ENCODE results near the gene ASPHD2.
A peak's percentile ranks its signal among the peaks of the same experiment; 100 is the strongest.

ASPHD2 gene

DNA sequence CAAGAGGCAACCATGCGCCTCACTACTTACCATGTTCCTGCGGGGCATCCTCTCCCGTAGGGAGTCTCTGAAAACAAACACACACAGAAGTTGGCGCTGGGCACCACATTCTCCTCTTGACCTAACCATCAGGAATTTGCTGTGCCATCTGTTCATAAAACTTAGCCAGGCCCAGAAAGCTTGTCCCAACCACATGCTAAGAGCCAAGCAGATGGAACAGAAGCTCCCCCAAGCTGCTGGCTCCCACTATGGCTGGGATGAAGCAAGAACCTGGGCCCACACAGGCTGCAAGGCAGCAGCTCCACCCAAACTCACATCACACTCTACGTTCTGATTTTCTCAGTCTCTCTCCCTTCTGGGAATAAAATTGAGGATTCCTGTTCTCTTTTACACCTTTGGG lies 37.1 kb downstream of the ASPHD2 start:
- POLR2A ChIA-PET: no interaction called here
- CTCF ChIA-PET: interaction anchor here (1.4 to 13.9 kb wide), 4 partner anchors 13 to 102 kb away, joined by 3 to 399 read pairs (median 147); no protein-coding TSS in a partner anchor
- TF ChIP-seq, protein P1, sequence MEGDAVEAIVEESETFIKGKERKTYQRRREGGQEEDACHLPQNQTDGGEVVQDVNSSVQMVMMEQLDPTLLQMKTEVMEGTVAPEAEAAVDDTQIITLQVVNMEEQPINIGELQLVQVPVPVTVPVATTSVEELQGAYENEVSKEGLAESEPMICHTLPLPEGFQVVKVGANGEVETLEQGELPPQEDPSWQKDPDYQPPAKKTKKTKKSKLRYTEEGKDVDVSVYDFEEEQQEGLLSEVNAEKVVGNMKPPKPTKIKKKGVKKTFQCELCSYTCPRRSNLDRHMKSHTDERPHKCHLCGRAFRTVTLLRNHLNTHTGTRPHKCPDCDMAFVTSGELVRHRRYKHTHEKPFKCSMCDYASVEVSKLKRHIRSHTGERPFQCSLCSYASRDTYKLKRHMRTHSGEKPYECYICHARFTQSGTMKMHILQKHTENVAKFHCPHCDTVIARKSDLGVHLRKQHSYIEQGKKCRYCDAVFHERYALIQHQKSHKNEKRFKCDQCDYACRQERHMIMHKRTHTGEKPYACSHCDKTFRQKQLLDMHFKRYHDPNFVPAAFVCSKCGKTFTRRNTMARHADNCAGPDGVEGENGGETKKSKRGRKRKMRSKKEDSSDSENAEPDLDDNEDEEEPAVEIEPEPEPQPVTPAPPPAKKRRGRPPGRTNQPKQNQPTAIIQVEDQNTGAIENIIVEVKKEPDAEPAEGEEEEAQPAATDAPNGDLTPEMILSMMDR (IDR thresholded peaks at IDR 0.05; ENCODE audit: insufficient read depth, low read length, missing control alignments): no peak
- no peak overlapping the region for H3K4me3 ChIP-seq (ENCODE audit: low read depth, low read length)
- peak; percentile 12 for DNase-seq (ENCODE audit: low read depth, low spot score)

DNA sequence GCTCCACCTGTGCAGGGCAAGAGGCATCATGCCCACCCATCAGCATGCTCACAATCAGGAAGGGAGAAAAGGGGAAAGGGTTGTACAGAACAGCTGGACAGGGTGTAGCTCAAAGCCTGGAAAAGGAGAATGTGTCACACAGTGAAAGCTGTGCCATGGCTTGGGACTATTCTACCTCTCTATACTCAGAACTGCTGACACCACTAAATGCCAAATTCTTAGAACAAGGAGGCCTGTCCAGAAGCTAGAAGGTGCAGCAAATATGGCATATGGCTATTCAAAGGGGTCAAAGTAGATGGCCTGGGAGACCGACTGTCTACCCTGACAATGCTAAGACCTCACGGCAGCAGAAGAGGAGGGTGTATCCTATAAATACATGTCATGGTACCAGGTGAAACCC lies 41.7 kb downstream of the ASPHD2 start:
- POLR2A ChIA-PET: interaction anchor here (0.7 to 0.9 kb wide), 2 partner anchors 9 to 48 kb away, joined by 3 read pairs; no protein-coding TSS in a partner anchor
- DNase-seq (ENCODE audit: low read depth, low spot score): no peak
- TF ChIP-seq, protein P1 (IDR thresholded peaks at IDR 0.05; ENCODE audit: insufficient read depth, low read length, missing control alignments): no peak
- CTCF ChIA-PET: interaction anchor here (0.8 to 13.9 kb wide), 7 partner anchors 9 to 194 kb away, joined by 3 to 399 read pairs (median 4); no protein-coding TSS in a partner anchor
- H3K4me3 ChIP-seq (ENCODE audit: low read depth, low read length): no peak overlapping the region

DNA sequence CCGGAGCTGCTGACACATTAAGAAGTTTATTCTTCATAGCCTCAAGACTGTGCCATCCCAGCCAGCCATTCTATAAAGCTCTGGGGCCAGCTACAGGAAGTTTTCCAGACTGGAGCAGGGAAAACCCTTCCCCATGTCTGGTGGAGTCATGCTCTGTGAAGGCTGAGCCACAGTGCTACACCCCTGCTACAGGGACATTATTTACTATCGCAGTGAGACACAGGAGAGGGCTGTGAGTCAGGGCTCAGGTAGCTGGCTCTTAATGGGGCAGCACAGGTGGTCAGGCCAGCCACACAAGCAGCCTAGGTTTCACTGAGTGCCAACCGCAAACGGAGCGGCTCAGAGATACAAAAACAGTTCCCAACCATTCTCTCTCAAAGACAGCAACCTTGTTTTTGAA lies 42.5 kb downstream of the ASPHD2 start:
- ChIA-PET CTCF (interaction anchor here (0.8 to 13.9 kb wide), 7 partner anchors 10 to 193 kb away, joined by 3 to 399 read pairs (median 4); no protein-coding TSS in a partner anchor), POLR2A (interaction anchor here (0.7 to 0.9 kb wide), 4 partner anchors 9 to 47 kb away, joined by 3 to 4 read pairs (median 3); partner anchors contain the start of genes HPS4 and SRRD)
- DNase-seq (ENCODE audit: low read depth, low spot score): peak; percentile 66
- H3K4me3 ChIP-seq (ENCODE audit: low read depth, low read length): no peak overlapping the region
- TF ChIP-seq, protein P1 (IDR thresholded peaks at IDR 0.05; ENCODE audit: insufficient read depth, low read length, missing control alignments): no peak

DNA sequence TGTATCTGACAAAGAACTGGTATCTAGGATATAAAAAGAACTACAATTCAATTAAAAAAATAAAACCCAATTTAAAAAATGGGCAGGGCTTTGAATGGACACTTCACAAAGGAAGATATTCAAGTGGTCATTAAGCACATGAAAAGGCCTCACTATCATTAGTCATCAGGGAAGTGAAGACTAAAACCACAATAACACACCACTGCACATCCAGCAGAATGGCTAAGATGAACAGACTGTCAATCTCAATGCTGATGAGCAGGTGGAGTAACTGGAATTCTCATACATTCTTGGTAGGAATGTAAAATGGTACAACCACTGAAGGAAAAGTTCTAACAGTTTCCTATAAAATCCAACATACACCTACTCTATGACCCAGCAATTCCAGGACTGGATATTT lies 45.6 kb downstream of the ASPHD2 start:
- ChIA-PET CTCF (interaction anchor here (5.7 kb wide), 1 partner anchor 13 kb away, joined by 68 read pairs; no protein-coding TSS in a partner anchor), POLR2A (no interaction called here)
- no peak for DNase-seq (ENCODE audit: low read depth, low spot score)

DNA sequence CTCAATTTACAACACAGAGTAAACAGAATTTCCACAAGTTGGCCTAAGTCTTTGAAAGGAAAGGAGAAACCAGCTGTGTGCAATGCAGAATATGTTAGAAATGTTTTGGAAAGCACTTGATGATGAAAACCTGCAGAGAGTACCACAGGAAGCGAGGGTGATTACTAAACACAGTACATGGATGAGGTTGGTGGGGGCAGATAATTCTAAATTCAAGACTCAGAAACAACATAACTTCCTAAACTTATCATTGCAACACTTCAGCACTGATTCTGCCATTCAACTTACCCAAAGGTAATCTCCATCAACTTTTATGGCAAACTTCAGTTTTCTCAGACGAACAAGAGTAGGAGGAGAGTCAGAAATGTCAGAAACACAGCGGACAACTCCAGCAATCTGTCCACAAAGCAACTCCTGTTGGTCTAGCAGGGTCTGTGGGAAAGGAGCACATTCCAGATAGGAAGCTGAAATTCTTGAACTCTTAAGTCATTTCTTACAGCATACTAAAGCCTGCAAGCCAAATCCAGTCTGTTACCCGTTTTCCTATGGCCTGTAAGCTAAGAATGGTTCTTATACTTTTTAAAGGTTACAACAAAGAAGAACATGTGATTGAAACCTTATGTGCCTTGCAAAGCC lies 47.8 kb downstream of the ASPHD2 start:
- TF ChIP-seq, protein P1 (IDR thresholded peaks at IDR 0.05; ENCODE audit: insufficient read depth, low read length, missing control alignments): no peak
- DNase-seq (ENCODE audit: low read depth, low spot score): no peak
- ChIA-PET POLR2A (no interaction called here), CTCF (interaction anchor here (1.3 to 3.4 kb wide), 3 partner anchors 9 to 111 kb away, joined by 3 to 18 read pairs (median 4); no protein-coding TSS in a partner anchor)
- H3K4me3 ChIP-seq (ENCODE audit: low read depth, low read length): no peak overlapping the region

More for the DNA sequence above, 45.6 kb downstream of the ASPHD2 start:
- TF ChIP-seq, protein P1 (IDR thresholded peaks at IDR 0.05; ENCODE audit: insufficient read depth, low read length, missing control alignments): no peak
- no peak overlapping the region for H3K4me3 ChIP-seq (ENCODE audit: low read depth, low read length)

DNA sequence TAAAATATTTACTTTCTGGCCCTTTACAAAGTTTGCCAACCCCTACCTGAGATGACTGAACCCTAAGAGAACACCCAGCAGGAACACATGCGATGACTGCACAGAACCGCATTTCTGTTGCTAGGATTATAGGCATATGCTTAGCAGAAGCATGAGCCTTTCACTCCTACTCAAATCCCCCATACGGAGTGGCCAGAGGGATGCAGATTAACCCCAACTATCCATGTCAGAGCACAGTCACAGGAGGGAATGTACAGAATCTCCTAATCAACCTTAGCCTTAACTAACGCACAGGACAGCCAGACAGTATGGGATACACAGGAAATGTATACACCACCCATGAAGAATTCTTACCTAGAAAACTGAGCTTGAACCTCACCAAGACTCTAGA lies 48.3 kb downstream of the ASPHD2 start:
- ChIA-PET POLR2A (no interaction called here), CTCF (interaction anchor here (1.3 to 3.4 kb wide), 3 partner anchors 10 to 111 kb away, joined by 3 to 18 read pairs (median 4); no protein-coding TSS in a partner anchor)
- no peak overlapping the region for H3K4me3 ChIP-seq (ENCODE audit: low read depth, low read length)
- TF ChIP-seq, protein P1 (IDR thresholded peaks at IDR 0.05; ENCODE audit: insufficient read depth, low read length, missing control alignments): no peak
- DNase-seq (ENCODE audit: low read depth, low spot score): no peak
